NCI-H146 treated with DMSO at 0.1 percent for 48 hours (cell line): ENCODE data around the gene MSANTD2.

Experiments
- DNase-seq: peaks from one replicate; lab custom pipeline; 2025; ENCODE audit not compliant: unreplicated experiment; lab: John Stamatoyannopoulos, UW

MSANTD2 gene

DNA sequence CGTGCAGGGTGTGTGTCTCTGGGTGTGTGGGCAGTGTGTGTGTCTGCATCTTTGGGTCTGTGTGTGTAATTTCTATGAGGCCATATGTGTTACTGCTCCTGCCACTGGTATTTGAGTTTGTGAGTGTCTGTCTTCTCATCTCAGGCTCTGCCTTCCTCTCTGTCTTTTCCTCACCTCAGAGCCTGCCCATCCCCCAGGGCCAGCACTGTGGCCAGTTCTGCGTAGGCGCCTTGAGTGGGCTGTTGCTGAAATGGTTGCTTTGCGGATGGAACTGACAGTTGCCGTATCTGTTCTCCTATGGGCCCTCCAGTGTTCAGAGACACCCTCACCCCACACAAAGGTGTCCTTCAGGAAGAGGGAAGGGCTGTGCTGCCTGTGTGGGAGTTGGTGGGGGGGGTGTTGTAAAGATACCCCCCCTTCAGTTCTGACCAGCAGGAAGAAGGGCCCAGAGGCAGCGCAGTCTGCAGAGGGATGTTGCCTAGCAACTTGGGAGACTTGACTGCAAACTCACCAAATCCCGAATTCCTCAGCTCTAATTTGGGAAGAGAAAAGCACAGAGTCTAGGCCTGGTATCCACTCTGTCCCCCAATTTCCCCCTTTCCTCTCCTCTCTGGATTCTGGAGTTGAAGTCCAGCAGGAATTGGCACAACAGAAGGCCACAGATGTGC lies 62.4 kb downstream of the MSANTD2 start:
- DNase-seq: no peak

GRCh38 chr11:124736736-124737135 lies 63.5 kb downstream of the MSANTD2 start:
- no peak for DNase-seq

DNA sequence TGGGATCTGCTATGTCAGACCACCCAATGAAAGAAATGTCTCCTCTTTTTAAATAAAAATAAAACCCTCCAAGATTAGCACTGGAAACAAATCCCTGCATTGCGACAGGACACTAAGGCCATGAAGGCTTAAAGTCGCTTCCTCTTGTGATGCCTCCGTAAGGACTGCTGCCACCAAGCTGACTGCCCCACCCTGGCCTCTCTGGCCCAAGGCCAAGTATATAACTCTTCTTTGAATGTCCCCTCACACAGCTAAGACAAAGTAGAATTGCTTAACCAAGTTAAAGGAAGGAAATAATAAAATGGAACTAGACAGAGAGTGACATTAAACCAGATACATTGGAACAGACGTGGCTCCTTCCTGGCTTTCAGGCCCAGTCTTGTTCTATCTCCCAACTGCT lies 68.0 kb downstream of the MSANTD2 start:
- no peak for DNase-seq

- no peak for DNase-seq
Observed at GRCh38 chr11:124729571-124729970, 70.6 kb downstream of the MSANTD2 start.

DNA sequence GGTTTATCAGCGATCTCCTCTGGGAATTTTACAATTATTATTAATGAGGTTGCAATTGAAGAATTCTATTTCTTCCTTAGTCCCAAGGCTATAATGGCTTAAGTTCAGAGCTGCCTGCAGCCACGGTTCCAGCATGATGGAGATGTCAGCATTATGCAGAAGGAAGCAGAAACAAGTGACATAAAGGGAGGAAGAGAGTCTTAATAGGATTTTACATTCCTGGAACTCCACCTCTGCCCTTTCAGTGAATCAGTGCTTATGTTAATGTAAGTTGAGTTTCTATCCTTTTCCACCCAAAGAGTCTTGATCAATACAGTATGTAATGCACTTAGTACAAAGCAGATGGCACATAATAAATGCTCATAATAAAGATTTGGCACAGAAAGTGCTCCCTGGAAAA lies 72.1 kb downstream of the MSANTD2 start:
- no peak for DNase-seq

GRCh38 chr11:124727474-124727873 lies 72.7 kb downstream of the MSANTD2 start:
- DNase-seq: no peak

DNA sequence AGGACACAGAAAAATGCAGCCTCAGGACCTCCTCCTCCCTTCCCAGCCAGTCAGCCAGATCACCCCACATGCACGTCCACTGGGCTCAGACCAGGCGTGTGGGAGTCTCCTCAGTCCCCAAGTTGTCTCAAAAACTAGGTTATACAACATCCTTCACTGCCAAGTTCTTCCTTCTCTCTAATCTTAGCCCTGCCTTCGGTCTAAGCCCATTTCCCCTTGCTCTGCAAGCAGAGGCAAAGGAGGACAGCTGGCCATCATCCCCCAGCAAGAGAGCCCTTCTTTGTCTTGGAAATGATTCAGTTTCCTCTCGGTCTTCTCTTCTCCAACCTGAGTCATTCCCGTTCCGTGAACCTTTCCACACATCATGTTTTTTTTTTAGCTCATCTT lies 74.5 kb downstream of the MSANTD2 start:
- DNase-seq: no peak

GRCh38 chr11:124724979-124725718 lies 75.1 kb downstream of the MSANTD2 start:
- no peak for DNase-seq

- DNase-seq: no peak
Observed at GRCh38 chr11:124722176-124722575, 78.0 kb downstream of the MSANTD2 start.

GRCh38 chr11:124719534-124719933 lies 80.7 kb downstream of the MSANTD2 start:
- DNase-seq: no peak

DNA sequence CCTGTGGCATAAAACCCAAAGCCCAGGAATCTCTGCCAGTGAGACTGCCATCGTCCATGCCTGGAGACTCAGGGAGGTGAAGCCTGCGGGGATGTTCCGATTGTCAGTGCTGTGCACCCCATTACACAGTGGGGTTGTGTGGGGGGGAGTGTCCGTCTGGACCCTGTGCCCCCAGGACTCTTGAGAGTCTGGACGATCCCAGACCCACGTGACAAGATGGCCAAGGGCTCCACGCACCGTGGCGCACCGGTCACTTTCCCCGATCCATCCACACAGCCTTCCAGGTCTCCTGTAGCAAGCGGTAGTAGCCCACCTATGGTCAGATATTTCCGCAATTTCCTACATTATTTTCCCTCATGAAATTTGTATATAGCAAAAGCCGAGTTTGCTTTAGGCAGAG lies 81.4 kb downstream of the MSANTD2 start:
- no peak for DNase-seq

DNA sequence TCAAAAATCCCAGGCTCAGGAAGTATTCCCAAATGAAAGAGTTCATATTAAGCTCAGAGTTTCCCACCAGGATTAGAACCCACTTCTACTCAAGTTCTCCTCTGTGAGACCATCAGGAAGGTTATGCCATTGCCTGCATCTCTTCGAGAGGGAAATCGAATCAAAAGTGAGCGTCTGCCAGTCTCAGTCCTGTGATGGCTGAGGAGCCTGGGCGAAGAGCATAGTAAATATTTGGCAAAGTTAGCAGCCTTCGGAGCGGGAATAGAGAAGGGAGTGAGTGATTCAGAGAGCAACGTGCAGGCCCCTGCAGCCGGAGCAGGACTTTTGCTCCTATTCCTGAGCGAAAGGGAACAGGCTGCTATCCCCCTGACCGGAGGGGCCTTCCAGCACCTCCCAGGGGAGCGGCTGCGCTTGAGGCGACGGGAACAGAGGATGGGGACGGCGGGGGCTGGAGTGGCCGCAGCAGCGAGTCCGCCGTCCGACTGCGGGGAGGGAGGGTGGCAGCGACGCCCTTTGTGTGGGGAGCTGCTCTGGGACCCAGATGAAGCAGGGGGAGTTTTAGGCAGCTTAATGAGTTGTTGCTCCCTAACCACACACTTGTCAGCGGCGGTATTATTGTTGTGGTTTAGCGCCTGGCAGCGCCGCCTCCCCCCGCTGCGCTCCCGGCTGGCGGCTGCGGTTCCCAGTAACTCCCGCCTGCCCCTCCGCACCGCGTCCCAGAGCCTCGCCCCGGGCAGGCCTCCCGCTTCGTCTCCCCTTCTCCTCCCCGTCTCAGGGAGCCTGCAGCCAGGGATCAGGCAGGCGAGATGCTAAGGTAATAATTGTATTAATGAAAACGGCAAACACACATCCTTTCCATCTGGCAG lies 82.2 kb downstream of the MSANTD2 start:
- DNase-seq: no peak

DNA sequence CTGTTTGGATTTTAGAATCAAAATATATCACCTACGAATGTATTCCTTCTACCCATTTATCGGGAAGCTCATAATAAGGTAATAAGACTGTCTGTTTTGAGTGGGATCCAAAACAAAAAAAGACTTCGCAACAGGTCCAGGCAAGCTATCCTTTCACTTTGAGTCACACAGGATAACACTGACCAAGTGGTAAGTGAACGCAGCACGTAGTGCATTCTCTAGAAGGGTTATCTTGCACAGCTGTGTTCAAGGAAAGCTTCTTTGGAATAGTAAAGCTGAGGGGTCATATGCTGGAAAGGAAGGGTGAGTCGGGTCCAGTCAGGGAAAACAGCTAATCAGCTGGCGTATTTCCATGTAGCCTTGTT lies 82.8 kb downstream of the MSANTD2 start:
- DNase-seq: no peak

GRCh38 chr11:124716591-124716990 lies 83.6 kb downstream of the MSANTD2 start:
- DNase-seq: no peak
